ENCODE measurements around the gene SAV1. TPM values are rescaled to one million over a fixed set of nuclear protein-coding genes. Genes with fewer than 3 reads are reported as not detected.

The SAV1 gene
- total RNA-seq, 1 donor from 2014 or later = 30.0 TPM

DNA sequence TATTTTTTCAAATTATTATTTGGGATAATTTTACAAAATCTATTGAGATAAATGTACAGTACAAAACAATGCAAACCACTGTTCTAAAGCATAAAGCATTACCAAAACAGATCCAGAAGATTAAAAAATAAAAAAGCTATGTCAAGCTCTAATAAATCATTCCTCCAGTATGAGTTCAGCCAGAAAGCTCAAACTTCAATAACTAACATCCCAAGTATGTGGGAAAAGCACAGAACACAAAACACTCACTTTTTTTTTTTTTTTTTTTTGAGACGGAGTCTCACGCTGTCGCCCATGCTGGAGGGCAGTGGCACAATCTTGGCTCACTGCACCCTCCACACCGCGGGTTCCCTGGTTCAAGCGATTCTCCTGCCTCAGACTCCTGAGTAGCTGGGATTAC is 11.3 kb downstream of the SAV1 start:
- H3K27ac ChIP-seq = no peak overlapping the region
- intact Hi-C loops (cut with DNase I) = no loop called here
- H3K36me3 ChIP-seq = peaks cover 0 to 3% of the 10 kb centered on the region in 2 donors
- H3K27me3 ChIP-seq = no peaks in the 10 kb centered on the region
- DNase-seq (ENCODE audit: extremely low spot score in 2 of 2) = no peak
- peaks cover 85% of the 10 kb centered on the region for H3K4me1 ChIP-seq
- TF ChIP-seq POLR2AphosphoS5 (IDR thresholded peaks at IDR 0.05; ENCODE audit: insufficient read depth in 1 of 2, low read depth in 1 of 2) = no peak
- TF ChIP-seq POLR2A (IDR thresholded peaks at IDR 0.05) = no peak
- TF ChIP-seq, protein P1, sequence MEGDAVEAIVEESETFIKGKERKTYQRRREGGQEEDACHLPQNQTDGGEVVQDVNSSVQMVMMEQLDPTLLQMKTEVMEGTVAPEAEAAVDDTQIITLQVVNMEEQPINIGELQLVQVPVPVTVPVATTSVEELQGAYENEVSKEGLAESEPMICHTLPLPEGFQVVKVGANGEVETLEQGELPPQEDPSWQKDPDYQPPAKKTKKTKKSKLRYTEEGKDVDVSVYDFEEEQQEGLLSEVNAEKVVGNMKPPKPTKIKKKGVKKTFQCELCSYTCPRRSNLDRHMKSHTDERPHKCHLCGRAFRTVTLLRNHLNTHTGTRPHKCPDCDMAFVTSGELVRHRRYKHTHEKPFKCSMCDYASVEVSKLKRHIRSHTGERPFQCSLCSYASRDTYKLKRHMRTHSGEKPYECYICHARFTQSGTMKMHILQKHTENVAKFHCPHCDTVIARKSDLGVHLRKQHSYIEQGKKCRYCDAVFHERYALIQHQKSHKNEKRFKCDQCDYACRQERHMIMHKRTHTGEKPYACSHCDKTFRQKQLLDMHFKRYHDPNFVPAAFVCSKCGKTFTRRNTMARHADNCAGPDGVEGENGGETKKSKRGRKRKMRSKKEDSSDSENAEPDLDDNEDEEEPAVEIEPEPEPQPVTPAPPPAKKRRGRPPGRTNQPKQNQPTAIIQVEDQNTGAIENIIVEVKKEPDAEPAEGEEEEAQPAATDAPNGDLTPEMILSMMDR (IDR thresholded peaks at IDR 0.05) = no peak
- H3K4me3 ChIP-seq = no peak overlapping the region
- H3K9me3 ChIP-seq = no peaks in the 10 kb centered on the region

DNA sequence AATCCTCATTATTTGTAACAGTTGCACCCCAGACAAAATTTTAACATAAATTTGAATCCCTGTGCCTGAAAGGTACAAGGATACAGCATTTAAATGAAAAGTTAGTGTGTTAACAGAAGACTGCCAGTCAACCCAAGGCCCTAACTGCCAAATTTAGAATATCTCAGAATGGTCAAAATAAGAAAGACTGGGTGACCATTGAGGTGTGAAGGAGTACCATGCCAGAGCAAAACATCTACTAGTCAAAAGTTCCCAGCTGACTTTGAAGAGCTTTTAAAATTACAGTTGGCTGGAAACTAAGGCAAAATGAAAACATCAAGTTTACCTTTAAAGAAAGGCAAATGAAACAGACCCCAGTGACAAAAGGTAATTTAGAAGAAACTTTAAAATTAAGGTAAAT is 18.4 kb downstream of the SAV1 start:
- H3K9me3 ChIP-seq = no peaks in the 10 kb centered on the region
- H3K4me3 ChIP-seq = no peak overlapping the region
- intact Hi-C loops (cut with DNase I) = no loop called here
- TF ChIP-seq POLR2AphosphoS5 (IDR thresholded peaks at IDR 0.05; ENCODE audit: insufficient read depth in 1 of 2, low read depth in 1 of 2) (no peak), POLR2A (IDR thresholded peaks at IDR 0.05) (no peak)
- TF ChIP-seq, protein P1 (IDR thresholded peaks at IDR 0.05) = no peak
- no peak for DNase-seq (ENCODE audit: extremely low spot score in 2 of 2)
- peaks cover 49% of the 10 kb centered on the region for H3K4me1 ChIP-seq
- H3K36me3 ChIP-seq = no peaks in the 10 kb centered on the region
- H3K27me3 ChIP-seq = no peaks in the 10 kb centered on the region
- no peak overlapping the region for H3K27ac ChIP-seq

DNA sequence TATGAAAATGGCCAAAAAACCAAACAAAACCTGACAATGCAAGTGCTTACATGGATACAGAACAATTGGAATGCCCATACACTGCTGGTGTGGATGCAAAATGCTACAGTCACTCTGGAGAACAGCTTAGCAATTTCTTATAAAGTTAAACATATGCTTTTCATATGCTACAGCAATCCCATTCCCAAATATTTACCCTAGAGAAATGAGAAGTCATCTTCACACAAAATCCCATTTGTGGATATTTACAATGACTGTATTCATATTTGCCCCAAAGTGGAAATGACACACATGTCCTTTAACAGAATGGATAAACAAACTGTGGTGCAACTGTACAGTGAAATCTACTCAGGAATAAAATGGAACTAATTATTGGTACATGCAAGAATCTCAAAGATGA is 20.4 kb downstream of the SAV1 start:
- Histone ChIP-seq H3K27me3 (no peaks in the 10 kb centered on the region), H3K27ac (no peak overlapping the region), H3K4me1 (peaks cover 31% of the 10 kb centered on the region), H3K36me3 (no peaks in the 10 kb centered on the region), H3K9me3 (no peaks in the 10 kb centered on the region), H3K4me3 (no peak overlapping the region)
- intact Hi-C loops (cut with DNase I) = no loop called here
- no peak for TF ChIP-seq POLR2A (IDR thresholded peaks at IDR 0.05)
- TF ChIP-seq, protein P1 (IDR thresholded peaks at IDR 0.05) = no peak
- TF ChIP-seq POLR2AphosphoS5 (IDR thresholded peaks at IDR 0.05; ENCODE audit: insufficient read depth in 1 of 2, low read depth in 1 of 2) = no peak
- DNase-seq (ENCODE audit: extremely low spot score in 2 of 2) = no peak

DNA sequence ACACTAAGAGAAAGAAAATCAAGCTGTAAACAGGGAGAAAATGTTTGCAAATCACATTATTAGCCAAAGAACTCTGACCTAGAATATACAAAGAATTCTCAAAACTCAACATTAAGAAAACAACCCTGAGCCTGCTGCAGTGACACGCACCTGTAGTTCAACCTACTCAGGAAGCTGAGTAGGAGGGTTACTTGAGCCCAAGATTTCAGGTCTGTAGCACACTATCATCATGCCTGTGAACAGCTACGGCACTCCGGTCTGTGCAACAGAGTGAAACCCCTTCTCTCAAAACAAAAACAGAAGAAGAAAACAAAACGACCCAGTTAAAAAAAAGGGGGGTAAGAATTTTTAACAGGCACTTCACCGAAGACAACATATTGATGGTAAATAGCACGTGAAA is 20.8 kb downstream of the SAV1 start:
- TF ChIP-seq, protein P1 (IDR thresholded peaks at IDR 0.05) = no peak
- TF ChIP-seq POLR2A (IDR thresholded peaks at IDR 0.05) (no peak), POLR2AphosphoS5 (IDR thresholded peaks at IDR 0.05; ENCODE audit: insufficient read depth in 1 of 2, low read depth in 1 of 2) (no peak)
- Histone ChIP-seq H3K4me3 (no peak overlapping the region), H3K4me1 (peaks cover 26% of the 10 kb centered on the region), H3K36me3 (no peaks in the 10 kb centered on the region), H3K9me3 (no peaks in the 10 kb centered on the region), H3K27ac (no peak overlapping the region), H3K27me3 (no peaks in the 10 kb centered on the region)
- intact Hi-C loops (cut with DNase I) = no loop called here
- no peak for DNase-seq (ENCODE audit: extremely low spot score in 2 of 2)

DNA sequence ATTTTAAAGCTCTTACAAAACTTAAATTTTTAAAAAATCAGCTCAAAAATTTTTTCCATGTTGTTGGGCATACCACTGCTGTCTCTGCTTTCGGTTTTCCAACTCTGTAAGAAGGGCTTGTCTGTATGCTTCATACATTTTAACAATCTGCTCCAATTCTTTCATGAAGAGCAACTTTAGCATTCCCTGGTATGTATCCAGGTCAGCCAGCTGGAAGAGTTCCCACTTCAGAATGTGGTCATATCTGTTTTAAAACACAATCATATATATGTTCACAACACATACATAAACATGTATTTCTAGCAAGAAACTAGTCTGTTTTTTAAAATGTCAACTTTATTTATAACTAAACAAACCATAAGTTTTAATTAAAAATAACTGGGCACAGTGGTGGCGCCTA is 33.0 kb downstream of the SAV1 start:
- no peak for DNase-seq (ENCODE audit: extremely low spot score in 2 of 2)
- TF ChIP-seq POLR2A (IDR thresholded peaks at IDR 0.05) = no peak
- TF ChIP-seq, protein P1 (IDR thresholded peaks at IDR 0.05) = no peak
- TF ChIP-seq POLR2AphosphoS5 (IDR thresholded peaks at IDR 0.05; ENCODE audit: insufficient read depth in 1 of 2, low read depth in 1 of 2) = no peak
- Histone ChIP-seq H3K4me3 (no peak overlapping the region), H3K4me1 (no peaks in the 10 kb centered on the region), H3K9me3 (no peaks in the 10 kb centered on the region), H3K27me3 (no peaks in the 10 kb centered on the region), H3K27ac (no peak overlapping the region), H3K36me3 (peaks cover 0 to 11% of the 10 kb centered on the region in 2 donors)
- intact Hi-C loops (cut with DNase I) = no loop called here

Data from vagina (tissue), 2 donors.